HG03280 (cell line): Measurements from ENCODE around the gene GAK.

ENCODE experiments used
- ATAC-seq: cut with Tn5 transposase; IDR thresholded peaks from one replicate; pipeline ENCODE4 v1.9.1; 2021; ENCODE audit warnings: mild to moderate bottlenecking, moderate library complexity; ENCODE audit not compliant: unreplicated experiment

The GAK gene

GRCh38 chr4:909821-910220 is 22.3 kb downstream of the GAK start:
- ATAC-seq, result no peak

- no peak for ATAC-seq
Measured at GRCh38 chr4:909131-909571, 23.0 kb downstream of the GAK start.

GRCh38 chr4:907691-908425 is 24.3 kb downstream of the GAK start:
- no peak for ATAC-seq

- no peak for ATAC-seq
Measured at GRCh38 chr4:907103-907400, 25.1 kb downstream of the GAK start.

GRCh38 chr4:906339-907102 is 25.6 kb downstream of the GAK start:
- ATAC-seq, result no peak

GRCh38 chr4:905485-906338 is 26.4 kb downstream of the GAK start:
- no peak for ATAC-seq

- ATAC-seq, result no peak
Measured at GRCh38 chr4:903066-904046, 28.8 kb downstream of the GAK start.

GRCh38 chr4:901192-901910 is 30.8 kb downstream of the GAK start:
- no peak for ATAC-seq

GRCh38 chr4:900721-901120 is 31.4 kb downstream of the GAK start:
- no peak for ATAC-seq

GRCh38 chr4:900073-900472 is 32.0 kb downstream of the GAK start:
- no peak for ATAC-seq

- ATAC-seq, result no peak
Measured at GRCh38 chr4:899556-899906, 32.6 kb downstream of the GAK start.

GRCh38 chr4:898869-899555 is 33.1 kb downstream of the GAK start:
- no peak for ATAC-seq

GRCh38 chr4:898123-898522 is 34.0 kb downstream of the GAK start:
- no peak for ATAC-seq

- ATAC-seq, result no peak
Measured at GRCh38 chr4:896630-897029, 35.5 kb downstream of the GAK start.

GRCh38 chr4:896216-896615 is 35.9 kb downstream of the GAK start:
- no peak for ATAC-seq

- ATAC-seq, result no peak
Measured at GRCh38 chr4:895596-895995, 36.5 kb downstream of the GAK start.

GRCh38 chr4:893995-894705 is 38.0 kb downstream of the GAK start:
- ATAC-seq, result no peak

- ATAC-seq, result no peak
Measured at GRCh38 chr4:893276-893994, 38.7 kb downstream of the GAK start.
